HG03520 (cell line): ENCODE data around the gene SMC1A.

Experiments
- ATAC-seq: cut with Tn5 transposase; IDR thresholded peaks from one replicate; pipeline ENCODE4 v1.9.1; 2021; ENCODE audit warnings: mild to moderate bottlenecking, moderate library complexity; ENCODE audit not compliant: unreplicated experiment

Gene SMC1A

GRCh38 chrX:53354669-53355068 is 67.8 kb downstream of the SMC1A start:
- no peak for ATAC-seq

- no peak for ATAC-seq
These were observed 74.5 kb downstream of the SMC1A start for GRCh38 chrX:53347948-53348347.

GRCh38 chrX:53340852-53341645 is 81.4 kb downstream of the SMC1A start:
- no peak for ATAC-seq

GRCh38 chrX:53337101-53337500 is 85.4 kb downstream of the SMC1A start:
- no peak for ATAC-seq

GRCh38 chrX:53333853-53334252 is 88.6 kb downstream of the SMC1A start:
- ATAC-seq: no peak

- ATAC-seq: no peak
These were observed 90.2 kb downstream of the SMC1A start for GRCh38 chrX:53332204-53332603.

GRCh38 chrX:53330331-53330730 is 92.1 kb downstream of the SMC1A start:
- ATAC-seq: no peak

- no peak for ATAC-seq
These were observed 97.7 kb downstream of the SMC1A start for GRCh38 chrX:53324803-53325202.
